Measurements from ENCODE around the gene MYL7. TPM values are rescaled to one million over a fixed set of nuclear protein-coding genes. Genes with fewer than 3 reads are reported as not detected.
A peak's percentile ranks its signal among the peaks of the same experiment; 100 is the strongest.

MYL7 gene
- total and polyA plus RNA-seq, 12 donors = 146 to 6,323 (median 1,764) TPM

DNA sequence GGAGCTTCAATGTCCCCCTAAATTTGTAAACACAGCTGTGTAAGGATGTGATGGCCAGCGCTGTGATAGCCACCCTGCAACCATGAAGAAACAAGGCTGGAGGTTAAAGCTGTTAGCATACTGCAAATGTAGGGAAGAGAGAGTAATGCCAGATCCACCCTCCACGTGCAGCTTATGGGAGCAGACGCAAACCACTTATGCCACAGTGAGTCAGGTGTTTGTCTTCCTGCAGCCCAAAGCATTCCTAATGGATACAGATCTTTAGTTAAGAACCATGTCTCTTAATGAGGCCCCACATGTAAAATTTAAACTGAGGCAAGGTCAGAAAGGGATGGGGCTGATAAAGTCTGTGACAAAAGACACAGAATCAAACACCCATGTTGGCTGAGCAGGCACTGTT is 13.6 kb upstream of the MYL7 start:
- WGBS, 2 donors = 68 to 83% methylated on average over 3 of the region's 3 CpGs
- DNase-seq (no peak), ATAC-seq (no peak)
- Histone ChIP-seq H3K4me3 (no peak overlapping the region), H3K36me3 (no peaks in the 10 kb centered on the region), H3K27me3 (no peaks in the 10 kb centered on the region), H3K27ac (no peak overlapping the region), H3K4me1 (peaks cover 0 to 7% (median 0%) of the 10 kb centered on the region in 9 donors), H3K9me3 (no peaks in the 10 kb centered on the region)
- intact Hi-C loops (cut with DNase I) = no loop called here
- no peak for TF ChIP-seq CTCF (IDR thresholded peaks at IDR 0.05)

- ATAC-seq (peak in 1 of 8 donors; percentile 6), DNase-seq (no peak)
- Histone ChIP-seq H3K4me3 (no peak overlapping the region), H3K36me3 (no peaks in the 10 kb centered on the region), H3K27me3 (no peaks in the 10 kb centered on the region), H3K4me1 (peaks cover 0 to 2% (median 0%) of the 10 kb centered on the region in 9 donors), H3K27ac (no peak overlapping the region), H3K9me3 (no peaks in the 10 kb centered on the region)
- 86 to 90% methylated on average over 5 of the region's 5 CpGs for WGBS, 2 donors
- intact Hi-C loops (cut with DNase I) = no loop called here
- TF ChIP-seq CTCF (IDR thresholded peaks at IDR 0.05) = no peak
Measured at GRCh38 chr7:44153948-44154335, 12.8 kb upstream of the MYL7 start.

DNA sequence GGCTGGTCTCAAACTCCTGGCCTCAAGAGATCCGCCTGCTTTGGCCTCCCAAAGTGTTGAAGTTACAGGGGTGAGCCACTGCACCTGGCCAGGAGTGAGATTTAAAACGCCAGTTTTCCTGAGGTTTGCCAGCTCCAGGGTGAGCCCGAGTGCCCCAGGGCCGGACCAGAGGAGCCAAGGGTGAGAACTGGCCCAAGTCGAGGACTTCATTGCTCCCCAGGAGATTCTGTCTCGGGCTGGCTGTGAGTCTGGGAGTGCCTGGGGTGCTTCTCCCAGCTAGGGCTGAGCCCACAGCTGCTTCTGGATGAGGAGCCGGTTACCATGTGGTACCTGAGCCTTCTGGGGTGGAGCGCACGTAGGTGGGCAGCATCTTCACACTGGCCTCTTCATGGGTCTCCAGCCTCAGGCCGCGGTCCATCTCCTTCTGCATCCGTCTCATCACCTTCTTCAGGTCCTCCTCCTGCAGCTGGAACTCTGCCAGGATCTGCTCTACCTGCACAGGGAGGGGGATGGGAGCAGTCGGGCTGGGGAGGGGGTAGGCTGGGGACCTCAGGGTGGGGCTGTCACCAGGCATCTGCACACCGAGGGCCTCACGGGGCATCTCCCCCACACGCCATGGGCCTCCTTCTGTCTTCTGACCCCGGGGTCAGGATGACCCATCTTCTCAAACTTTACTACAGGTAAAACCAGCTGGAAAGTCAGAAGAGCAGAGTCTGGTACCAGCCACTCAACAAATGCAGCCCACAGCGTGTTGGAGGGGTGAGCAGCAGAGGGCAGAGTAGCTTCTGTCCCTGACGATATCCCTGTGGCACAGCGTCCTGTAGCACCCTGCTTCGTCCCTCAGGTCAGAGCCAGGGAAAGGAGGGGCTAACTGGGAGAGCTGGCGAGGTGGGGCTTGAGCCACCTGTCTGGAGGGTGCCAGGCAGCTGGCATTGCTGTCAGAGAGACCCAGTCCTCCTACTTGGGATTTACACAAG is 12.1 kb upstream of the MYL7 start:
- DNase-seq = no peak
- Histone ChIP-seq H3K27ac (no peak overlapping the region), H3K9me3 (no peaks in the 10 kb centered on the region), H3K4me3 (no peak overlapping the region), H3K27me3 (no peaks in the 10 kb centered on the region), H3K4me1 (no peaks in the 10 kb centered on the region), H3K36me3 (no peaks in the 10 kb centered on the region)
- 80 to 81% methylated on average over 22 of the region's 22 CpGs for WGBS, 2 donors
- TF ChIP-seq CTCF (IDR thresholded peaks at IDR 0.05) = peak in 2 of 9 donors; percentile 11 to 27
- peak in 3 of 8 donors; percentile 39 to 46 (median 44) for ATAC-seq
- intact Hi-C loops (cut with DNase I) = no loop called here

DNA sequence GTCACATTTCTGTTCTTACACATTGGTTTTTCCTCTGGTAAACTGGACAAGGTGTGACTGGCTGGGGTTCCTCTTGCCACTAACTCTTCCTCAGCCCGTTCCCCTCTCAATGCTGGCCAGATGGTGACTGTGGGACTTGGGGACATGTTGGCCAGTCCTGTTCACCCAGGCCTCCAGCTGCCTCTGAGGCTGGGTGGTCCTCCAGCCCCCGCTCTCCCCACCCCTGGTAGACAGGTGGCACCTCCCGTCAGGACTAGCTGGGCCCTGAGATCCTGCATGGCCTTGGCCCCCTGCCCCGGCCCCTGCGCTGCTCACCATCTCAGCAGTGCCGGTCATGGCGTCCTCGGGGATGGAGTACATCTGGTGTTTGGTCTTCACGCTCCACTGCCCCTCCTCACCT is 10.8 kb upstream of the MYL7 start:
- Histone ChIP-seq H3K4me3 (no peak overlapping the region), H3K27ac (no peak overlapping the region), H3K27me3 (peaks cover 0 to 3% (median 0%) of the 10 kb centered on the region in 7 donors), H3K36me3 (no peaks in the 10 kb centered on the region), H3K9me3 (no peaks in the 10 kb centered on the region), H3K4me1 (peaks cover 0 to 1% (median 0%) of the 10 kb centered on the region in 9 donors)
- TF ChIP-seq CTCF (IDR thresholded peaks at IDR 0.05) = no peak
- WGBS, 2 donors = 94 to 96% methylated on average over 9 of the region's 9 CpGs
- intact Hi-C loops (cut with DNase I) = no loop called here
- ATAC-seq (no peak), DNase-seq (no peak)

Data from heart right ventricle (tissue), 16 donors.